Prostate gland (tissue), 2 donors: ENCODE results near the gene MPPED1.

Source experiments
- POLR2A ChIP-seq: fragments of 450-650 bp; IDR thresholded peaks from one replicate; pipeline ENCODE4 v1.6.1; 2016; ENCODE audit warnings: antibody characterized with exemption, mild to moderate bottlenecking
- TF ChIP-seq, protein P1 (sequence below), 4 experiments: fragments of 200-600 bp in 2 of 4; fragments of 450-650 bp in 2 of 4; sonication (generic) in 2 of 4; IDR thresholded peaks; 1 replicate in 3 of 4; 2 replicates in 1 of 4; pipeline ENCODE4 v1.5.1; 2016 to 2019; ENCODE audit warnings: antibody characterized with exemption in 4 of 4, mild to moderate bottlenecking in 2 of 4, moderate library complexity in 2 of 4

DNA sequence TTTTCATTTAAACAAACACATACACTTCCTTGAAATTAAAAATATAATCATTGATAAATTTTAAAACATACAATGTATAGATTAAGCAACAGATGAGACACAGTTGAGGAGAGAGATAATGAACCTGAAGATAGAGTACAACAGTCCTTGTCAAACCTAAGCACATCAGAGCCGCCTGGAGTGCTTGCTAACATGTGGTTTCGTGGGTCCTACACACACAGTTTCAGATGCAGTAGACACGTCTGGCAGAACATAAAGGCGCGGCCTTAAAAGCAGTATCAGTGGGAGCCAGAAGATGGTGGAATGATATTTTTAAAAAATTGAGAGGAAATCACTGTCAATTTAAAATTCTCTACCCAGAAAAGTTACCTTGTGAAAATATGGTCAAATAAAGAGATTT is 134.4 kb downstream of the MPPED1 start:
- TF ChIP-seq, protein P1, sequence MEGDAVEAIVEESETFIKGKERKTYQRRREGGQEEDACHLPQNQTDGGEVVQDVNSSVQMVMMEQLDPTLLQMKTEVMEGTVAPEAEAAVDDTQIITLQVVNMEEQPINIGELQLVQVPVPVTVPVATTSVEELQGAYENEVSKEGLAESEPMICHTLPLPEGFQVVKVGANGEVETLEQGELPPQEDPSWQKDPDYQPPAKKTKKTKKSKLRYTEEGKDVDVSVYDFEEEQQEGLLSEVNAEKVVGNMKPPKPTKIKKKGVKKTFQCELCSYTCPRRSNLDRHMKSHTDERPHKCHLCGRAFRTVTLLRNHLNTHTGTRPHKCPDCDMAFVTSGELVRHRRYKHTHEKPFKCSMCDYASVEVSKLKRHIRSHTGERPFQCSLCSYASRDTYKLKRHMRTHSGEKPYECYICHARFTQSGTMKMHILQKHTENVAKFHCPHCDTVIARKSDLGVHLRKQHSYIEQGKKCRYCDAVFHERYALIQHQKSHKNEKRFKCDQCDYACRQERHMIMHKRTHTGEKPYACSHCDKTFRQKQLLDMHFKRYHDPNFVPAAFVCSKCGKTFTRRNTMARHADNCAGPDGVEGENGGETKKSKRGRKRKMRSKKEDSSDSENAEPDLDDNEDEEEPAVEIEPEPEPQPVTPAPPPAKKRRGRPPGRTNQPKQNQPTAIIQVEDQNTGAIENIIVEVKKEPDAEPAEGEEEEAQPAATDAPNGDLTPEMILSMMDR (IDR thresholded peaks at IDR 0.05), result no peak
- no peak for TF ChIP-seq POLR2A
